HG03469 (cell line): ENCODE data around the gene WDR82.

ENCODE experiments used
- ATAC-seq: cut with Tn5 transposase; IDR thresholded peaks from one replicate; pipeline ENCODE4 v1.9.1; 2021; ENCODE audit warnings: mild to moderate bottlenecking, moderate library complexity, moderate number of reproducible peaks; ENCODE audit not compliant: unreplicated experiment

WDR82 gene

GRCh38 chr3:52227766-52228165 lies 50.7 kb downstream of the WDR82 start:
- ATAC-seq, result no peak

GRCh38 chr3:52227117-52227516 lies 51.3 kb downstream of the WDR82 start:
- no peak for ATAC-seq

GRCh38 chr3:52226229-52226817 lies 52.1 kb downstream of the WDR82 start:
- no peak for ATAC-seq

GRCh38 chr3:52225452-52226228 lies 52.8 kb downstream of the WDR82 start, which contains the start of gene TLR9:
TSS of gene TLR9 (minus strand) at chr3:52225645. CDS start at chr3:52225529, 116 bp downstream.
- ATAC-seq, result peak; percentile 67

- ATAC-seq, result no peak
Observed at GRCh38 chr3:52223449-52224408, 54.7 kb downstream of the WDR82 start.

DNA sequence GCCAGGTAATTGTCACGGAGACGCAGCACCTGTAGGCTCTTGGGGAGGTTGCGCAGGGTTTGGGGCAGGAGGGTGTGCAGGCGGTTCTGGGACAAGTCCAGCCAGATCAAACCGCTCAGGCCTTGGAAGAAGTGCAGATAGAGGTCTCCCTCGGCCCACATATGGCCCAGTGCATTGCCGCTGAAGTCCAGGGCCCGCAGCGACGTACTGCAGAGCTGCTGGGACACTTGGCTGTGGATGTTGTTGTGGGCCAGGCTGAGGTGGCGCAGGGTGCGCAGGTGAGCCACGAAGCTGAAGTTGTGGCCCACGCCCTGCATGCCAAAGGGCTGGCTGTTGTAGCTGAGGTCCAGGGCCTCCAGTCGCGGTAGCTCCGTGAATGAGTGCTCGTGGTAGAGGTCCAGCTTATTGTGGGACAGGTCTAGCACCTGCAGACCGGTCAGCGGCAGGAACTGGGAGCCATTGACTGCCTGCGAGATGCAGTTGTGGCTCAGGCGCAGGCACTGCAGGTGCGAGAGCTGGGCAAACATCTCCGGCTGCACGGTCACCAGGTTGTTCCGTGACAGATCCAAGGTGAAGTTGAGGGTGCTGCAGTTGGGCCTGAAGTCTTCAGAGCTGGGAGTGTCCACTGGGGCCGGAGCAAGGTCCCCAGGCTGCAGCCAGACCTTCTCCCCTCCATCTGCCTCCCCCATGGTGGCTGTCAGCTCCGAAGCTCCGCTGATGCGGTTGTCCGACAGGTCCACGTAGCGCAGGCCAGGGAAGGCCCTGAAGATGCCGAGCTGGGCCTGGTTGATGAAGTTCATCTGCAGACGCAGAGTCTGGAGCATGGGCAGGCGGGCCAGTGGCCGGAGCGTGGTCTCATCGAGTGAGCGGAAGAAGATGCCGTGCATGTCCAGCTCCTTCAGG lies 55.9 kb downstream of the WDR82 start:
- ATAC-seq, result no peak

DNA sequence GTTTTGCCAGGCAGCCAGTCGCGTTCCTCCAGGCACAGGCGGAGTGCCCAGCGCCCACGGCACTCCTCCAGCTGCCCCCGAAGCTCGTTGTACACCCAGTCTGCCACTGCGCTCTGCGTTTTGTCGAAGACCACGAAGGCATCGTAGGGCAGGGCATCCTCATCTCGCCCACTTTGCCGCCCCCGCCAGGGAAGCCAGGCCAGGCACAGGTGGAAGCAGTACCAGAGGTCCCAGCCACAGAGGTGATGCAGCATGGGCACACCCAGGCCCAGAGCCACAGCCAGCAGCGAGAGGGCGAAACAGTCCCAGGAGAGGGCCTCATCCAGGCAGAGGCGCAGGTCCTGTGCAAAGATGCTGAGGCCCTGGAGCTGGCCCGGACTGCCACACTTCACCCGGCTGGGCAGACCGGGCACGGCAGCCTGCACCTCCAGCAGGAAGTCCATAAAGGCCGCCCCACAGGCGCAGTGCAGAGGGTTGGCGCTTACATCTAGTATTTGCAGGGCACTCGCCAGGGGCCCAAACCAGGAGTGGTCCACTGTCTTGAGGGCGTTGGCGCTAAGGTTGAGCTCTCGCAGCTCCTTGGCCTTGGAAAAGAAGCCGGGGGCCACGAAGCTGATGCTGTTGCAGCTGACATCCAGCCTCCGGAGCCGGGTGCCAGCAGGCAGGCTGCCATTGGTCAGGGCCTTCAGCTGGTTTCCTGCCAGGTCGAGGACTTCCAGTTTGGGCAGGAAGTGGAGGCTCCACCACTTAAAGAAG lies 56.7 kb downstream of the WDR82 start:
- ATAC-seq, result no peak

GRCh38 chr3:52221141-52221562 lies 57.3 kb downstream of the WDR82 start:
- no peak for ATAC-seq

- ATAC-seq, result no peak
Observed at GRCh38 chr3:52220380-52221026, 57.9 kb downstream of the WDR82 start.

GRCh38 chr3:52218937-52219650 lies 59.4 kb downstream of the WDR82 start:
- no peak for ATAC-seq

GRCh38 chr3:52218454-52218853 lies 60.0 kb downstream of the WDR82 start:
- no peak for ATAC-seq

DNA sequence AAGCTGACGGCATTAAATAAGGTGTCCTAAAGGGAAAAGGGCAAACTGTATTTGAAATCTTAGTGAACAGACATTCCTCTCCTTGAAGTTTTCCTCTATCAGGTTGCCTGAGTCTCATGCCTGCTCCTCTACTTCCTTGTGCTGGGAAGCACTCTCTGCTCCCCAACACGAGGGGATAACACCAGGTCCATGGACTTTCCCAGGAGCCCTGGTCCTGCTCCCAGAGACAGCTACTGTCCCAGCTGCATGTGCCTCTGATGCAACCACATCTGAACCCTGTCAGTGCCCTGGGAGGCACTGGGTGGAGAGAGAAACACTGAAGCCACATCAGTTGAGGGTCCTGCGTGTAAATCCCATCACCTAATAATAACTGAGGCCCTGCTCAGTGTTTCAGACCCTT lies 60.4 kb downstream of the WDR82 start:
- ATAC-seq, result no peak

DNA sequence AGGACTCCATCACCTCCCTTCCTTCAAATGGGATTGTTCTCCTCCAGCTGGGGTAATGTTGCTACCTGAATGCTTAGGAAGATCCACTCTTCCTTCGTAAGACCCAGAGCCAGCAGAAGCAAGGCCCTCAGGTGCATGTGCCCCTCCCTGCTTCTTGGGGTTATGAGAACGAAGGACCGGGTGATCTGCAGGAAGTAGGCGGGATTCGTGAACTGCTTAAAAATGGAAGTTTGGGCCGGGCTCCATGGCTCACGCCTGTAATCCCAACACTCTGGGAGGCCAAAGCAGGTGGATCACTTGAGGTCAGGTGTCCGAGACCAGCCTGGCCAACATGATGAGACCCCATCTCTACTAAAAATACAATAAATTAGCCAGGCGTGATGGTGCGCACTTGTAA lies 61.0 kb downstream of the WDR82 start:
- ATAC-seq, result no peak

GRCh38 chr3:52216585-52217408 lies 61.7 kb downstream of the WDR82 start:
- ATAC-seq, result no peak

DNA sequence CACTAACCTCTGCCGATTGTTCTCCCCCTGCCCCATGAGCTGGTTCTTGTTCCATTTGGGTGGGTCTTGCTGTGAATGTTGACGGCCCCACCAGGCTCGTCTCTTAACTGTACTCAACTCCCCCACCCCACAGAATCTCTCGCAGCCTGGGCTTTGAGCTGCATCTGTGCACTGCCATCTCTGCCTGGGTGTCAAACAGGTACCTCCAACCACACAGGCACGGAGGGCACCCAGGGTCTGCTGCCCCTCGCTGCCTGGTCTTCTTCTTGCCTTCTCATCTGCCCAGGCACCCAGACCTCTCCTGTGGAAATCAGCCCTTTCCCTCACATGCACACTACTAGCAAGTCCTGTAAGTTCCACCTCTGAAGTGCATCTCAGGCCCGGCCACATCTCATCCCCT lies 63.1 kb downstream of the WDR82 start:
- ATAC-seq, result no peak

DNA sequence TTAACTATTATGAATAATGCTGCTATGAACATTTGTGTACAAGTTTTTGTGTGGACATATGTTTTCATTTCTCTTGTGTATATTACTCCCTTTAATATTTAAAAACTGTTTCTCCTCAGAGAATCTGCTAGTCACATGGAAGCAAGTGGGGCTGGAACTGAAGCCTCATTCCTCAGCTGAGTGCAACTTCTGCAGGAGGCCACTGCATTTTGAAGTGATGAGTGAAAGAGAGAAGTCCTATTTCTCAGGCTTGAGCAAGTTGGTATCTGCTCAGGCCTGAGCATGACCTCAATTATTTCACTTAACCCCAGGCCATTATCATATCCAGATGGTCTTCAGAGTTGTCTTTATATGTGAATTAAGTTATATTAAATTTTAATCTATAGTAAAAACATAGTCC lies 64.5 kb downstream of the WDR82 start:
- ATAC-seq, result no peak

GRCh38 chr3:52213005-52213404 lies 65.4 kb downstream of the WDR82 start:
- ATAC-seq, result no peak
